ENCODE results near the gene GSPT1.

DNA sequence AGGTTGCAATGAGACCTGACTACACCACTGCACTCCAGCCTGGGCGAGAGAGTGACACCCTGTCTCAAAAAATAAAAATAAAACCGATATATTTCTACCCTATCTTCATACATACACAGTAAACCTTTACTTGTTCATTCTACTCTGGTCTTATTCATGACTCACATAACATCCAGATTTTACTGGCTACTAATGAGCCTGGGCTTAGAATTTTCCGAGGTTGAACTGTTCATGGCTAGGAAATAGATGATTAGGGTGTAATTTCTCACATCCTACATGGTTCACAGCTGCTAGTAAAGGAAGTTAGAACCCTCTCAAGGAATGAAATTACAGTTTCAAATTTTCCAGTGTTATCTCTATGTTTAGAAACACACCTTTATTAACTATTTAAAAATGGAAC lies 14.7 kb downstream of the GSPT1 start:
- TF ChIP-seq, protein P1, sequence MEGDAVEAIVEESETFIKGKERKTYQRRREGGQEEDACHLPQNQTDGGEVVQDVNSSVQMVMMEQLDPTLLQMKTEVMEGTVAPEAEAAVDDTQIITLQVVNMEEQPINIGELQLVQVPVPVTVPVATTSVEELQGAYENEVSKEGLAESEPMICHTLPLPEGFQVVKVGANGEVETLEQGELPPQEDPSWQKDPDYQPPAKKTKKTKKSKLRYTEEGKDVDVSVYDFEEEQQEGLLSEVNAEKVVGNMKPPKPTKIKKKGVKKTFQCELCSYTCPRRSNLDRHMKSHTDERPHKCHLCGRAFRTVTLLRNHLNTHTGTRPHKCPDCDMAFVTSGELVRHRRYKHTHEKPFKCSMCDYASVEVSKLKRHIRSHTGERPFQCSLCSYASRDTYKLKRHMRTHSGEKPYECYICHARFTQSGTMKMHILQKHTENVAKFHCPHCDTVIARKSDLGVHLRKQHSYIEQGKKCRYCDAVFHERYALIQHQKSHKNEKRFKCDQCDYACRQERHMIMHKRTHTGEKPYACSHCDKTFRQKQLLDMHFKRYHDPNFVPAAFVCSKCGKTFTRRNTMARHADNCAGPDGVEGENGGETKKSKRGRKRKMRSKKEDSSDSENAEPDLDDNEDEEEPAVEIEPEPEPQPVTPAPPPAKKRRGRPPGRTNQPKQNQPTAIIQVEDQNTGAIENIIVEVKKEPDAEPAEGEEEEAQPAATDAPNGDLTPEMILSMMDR (IDR thresholded peaks at IDR 0.05): no peak
- TF ChIP-seq POLR2A (IDR thresholded peaks at IDR 0.05) (no peak), EP300 (IDR thresholded peaks at IDR 0.05; ENCODE audit: low read depth) (no peak), POLR2AphosphoS5 (IDR thresholded peaks at IDR 0.05) (no peak)

Data from transverse colon (tissue), 4 donors.